HUES48 (cell line): ENCODE data around the gene BCO1.

Experiments used
- H3K27ac ChIP-seq: one replicate; pipeline ENCODE4 v1.7.0; 2013; ENCODE audit warnings: low read depth, low read length, inconsistent platforms
- H3K27me3 ChIP-seq: 2 replicates; pipeline ENCODE4 v1.6.1; 2013; ENCODE audit warnings: mild to moderate bottlenecking, low read length; ENCODE audit not compliant: control insufficient read depth, insufficient read depth
- H3K36me3 ChIP-seq: 2 replicates; pipeline ENCODE4 v1.6.1; 2013; ENCODE audit warnings: low read length; ENCODE audit not compliant: control insufficient read depth, insufficient read depth
- H3K4me1 ChIP-seq: 2 replicates; pipeline ENCODE4 v1.6.1; 2013; ENCODE audit warnings: mild to moderate bottlenecking, low read length; ENCODE audit not compliant: control insufficient read depth, insufficient read depth
- H3K4me3 ChIP-seq: 2 replicates; pipeline ENCODE4 v1.5.1; 2013; ENCODE audit warnings: mild to moderate bottlenecking, low read depth, low read length
- H3K9ac ChIP-seq: 2 replicates; pipeline ENCODE4 v1.6.1; 2013; ENCODE audit warnings: mild to moderate bottlenecking, low read depth, low read length, moderate library complexity
- H3K9me3 ChIP-seq: 2 replicates; pipeline ENCODE4 v1.6.1; 2013; ENCODE audit warnings: low read length; ENCODE audit not compliant: control insufficient read depth, insufficient read depth

BCO1 gene

DNA sequence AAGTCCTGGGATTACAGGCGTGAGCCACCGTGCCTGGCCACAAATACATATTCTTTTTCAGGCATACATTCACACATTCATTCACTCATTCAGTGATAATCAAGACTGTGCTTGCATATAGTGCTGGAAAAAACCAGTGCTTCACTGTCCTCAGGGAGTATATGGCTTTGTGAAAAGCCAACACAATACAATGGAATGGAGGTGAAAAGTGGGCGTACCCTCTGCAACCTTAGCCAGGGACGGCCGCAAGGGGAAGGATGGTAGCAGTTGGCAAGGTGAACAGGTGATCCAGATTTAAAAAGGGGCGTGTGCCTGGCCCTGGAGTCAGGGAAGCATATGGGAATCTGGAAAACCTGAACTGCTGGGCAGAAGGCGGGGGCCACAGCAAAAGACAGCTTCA is 58.1 kb downstream of the BCO1 start:
- Histone ChIP-seq H3K4me3 (no peak overlapping the region), H3K9me3 (no peaks in the 10 kb centered on the region), H3K36me3 (no peaks in the 10 kb centered on the region), H3K27me3 (no peaks in the 10 kb centered on the region), H3K4me1 (no peaks in the 10 kb centered on the region), H3K9ac (no peak overlapping the region), H3K27ac (no peak overlapping the region)

DNA sequence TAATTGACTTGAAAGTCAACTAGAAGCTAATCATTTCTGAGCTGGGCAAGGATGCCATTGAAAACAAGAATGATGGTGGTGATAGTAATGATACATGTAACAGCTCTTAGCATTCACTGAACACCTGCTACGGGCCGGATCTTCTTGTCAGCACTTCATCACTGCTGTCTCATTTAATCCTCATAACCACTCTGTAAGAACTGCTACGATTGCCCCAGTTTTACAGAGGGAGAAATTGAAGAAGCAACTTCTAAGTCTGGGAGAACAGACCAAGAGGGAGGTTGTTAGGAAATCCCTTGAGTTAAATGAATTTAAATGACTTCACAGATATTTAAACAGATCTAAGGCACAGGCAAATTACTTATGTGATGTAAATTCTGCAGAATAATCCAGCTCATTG is 69.3 kb downstream of the BCO1 start:
- Histone ChIP-seq H3K9me3 (no peaks in the 10 kb centered on the region), H3K36me3 (peaks cover 10% of the 10 kb centered on the region), H3K27ac (no peak overlapping the region), H3K27me3 (no peaks in the 10 kb centered on the region), H3K9ac (no peak overlapping the region), H3K4me1 (peaks cover 5% of the 10 kb centered on the region), H3K4me3 (no peak overlapping the region)

DNA sequence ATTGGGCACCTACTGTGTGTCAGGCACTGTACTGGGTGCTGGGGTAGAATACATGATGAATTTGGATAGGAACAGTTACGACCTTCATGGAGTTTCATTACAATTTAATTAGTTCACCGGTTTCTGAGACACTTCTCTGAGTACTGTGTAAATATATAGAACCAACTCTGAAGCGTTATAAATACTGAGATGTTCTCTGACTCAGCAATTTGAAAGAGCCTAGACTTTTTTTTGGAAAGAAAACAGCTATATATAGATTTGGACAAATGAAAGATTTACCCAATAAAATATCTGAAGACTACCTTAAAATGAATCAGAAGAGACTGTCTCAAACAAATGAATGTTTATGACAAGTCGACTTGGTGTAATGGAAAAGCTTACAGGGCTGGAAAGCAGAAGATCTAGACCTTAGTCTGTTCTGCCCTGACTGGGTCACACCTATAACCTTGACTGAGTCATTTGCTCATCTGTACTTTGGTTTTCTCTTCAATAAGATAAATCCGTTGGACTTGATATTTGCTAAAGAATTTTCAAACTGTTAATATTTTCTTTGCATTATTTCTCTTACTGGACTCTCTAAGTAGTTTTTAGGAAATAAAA is 71.7 kb downstream of the BCO1 start:
- Histone ChIP-seq H3K9ac (no peak overlapping the region), H3K27me3 (no peaks in the 10 kb centered on the region), H3K27ac (no peak overlapping the region), H3K4me3 (no peak overlapping the region), H3K36me3 (peaks cover 11% of the 10 kb centered on the region), H3K4me1 (peaks cover 9% of the 10 kb centered on the region), H3K9me3 (no peaks in the 10 kb centered on the region)

DNA sequence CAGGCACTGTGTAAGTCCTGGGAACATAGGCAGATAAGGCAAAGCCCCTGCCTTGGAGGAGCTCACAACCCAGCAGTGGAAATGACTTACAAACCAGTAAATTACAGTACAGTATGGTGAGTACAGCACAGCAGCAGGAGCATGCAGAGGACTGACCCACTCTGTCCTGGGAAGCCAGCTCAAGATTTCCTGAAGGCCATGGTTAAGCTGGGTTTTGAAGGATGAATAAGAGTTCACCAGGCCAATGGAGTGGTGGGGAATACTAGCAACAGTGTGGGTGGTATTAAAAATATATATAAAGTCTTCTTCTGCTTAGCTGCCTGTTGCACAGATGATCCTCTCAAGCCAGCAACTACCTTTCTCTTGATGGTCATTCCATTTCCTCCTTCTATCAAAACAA is 73.3 kb downstream of the BCO1 start:
- peaks cover 11% of the 10 kb centered on the region for H3K36me3 ChIP-seq
- peaks cover 13% of the 10 kb centered on the region for H3K4me1 ChIP-seq
- peaks cover 5% of the 10 kb centered on the region; the same call in 1 of the 2 replicates for H3K27me3 ChIP-seq
- no peak overlapping the region for H3K4me3 ChIP-seq
- H3K27ac ChIP-seq: no peak overlapping the region
- no peaks in the 10 kb centered on the region for H3K9me3 ChIP-seq
- H3K9ac ChIP-seq: no peak overlapping the region

DNA sequence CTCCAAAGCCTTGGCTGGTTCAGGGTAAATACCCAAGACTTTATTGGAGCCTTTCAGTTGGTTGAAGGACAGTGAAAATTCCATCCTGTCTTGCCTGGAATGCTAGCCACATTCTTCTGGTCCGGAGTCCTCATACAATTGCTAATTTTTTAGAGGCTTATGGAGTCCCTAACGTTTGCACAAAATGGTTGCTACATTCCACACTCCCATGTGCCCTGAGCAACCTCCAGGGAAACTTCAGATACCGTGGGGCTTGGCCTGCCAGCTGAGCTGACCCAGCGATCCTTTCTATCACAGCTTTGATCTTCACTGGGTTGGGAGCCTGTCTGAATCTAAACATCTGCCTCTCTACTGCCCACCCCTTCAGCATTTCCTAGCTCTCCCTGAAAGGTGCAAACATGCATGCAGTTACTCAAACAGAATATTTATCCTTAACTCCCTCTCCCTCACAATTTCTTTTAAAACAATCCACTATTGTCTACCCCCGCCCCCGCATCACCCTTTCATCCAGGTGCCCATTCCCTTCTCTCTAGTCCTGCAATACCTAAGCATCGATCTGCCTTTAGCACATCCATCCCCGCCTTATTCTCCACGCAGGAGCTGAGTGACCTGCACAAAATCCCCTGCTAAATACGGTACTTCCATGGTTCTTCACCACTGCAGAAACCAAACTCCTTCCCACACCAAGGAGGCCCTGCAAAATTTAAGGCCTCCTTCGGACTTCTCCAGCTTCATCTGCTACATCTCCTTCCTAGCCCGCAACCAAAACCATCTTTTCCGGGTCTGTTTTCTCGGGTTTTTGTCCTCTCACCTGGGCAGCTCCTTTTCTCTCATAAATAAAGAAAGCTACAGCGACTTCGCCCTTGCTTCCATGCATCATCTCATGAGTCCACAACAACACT is 75.5 kb downstream of the BCO1 start:
- peak overlapping the region; percentile 89 for H3K27ac ChIP-seq

DNA sequence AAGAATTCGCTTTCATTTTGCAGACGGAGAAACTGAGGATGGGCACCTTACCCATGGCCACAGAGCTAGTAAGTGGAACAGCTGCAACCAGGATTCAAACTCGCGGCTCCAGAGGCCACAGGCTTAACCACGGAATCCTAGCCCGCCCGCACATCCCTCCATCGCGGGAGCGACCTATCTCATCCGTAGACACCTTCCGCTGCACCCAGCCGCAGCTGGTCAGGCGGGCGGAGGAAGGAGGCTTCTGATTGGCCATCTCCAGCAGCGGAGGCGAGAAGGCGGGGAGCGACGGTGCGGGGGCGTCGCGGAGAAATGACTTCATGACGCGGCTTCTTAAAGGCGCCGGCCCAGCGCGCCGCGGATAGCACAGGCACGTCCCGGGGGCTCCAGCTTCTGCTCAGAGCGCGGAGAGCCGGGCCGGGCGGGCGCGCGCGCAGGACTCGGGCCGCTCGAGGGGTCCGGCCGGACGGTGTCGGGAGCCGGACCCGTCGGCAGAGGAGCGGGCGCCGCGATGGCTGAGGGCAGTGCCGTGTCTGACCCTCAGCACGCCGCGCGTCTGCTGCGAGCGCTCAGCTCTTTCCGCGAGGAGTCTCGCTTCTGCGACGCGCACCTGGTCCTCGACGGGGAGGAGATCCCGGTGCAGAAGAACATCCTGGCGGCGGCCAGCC is 76.2 kb downstream of the BCO1 start, which contains the start of gene GAN:
GAN (plus strand) TSS at position 360 of the 668 bp plus-strand sequence; CDS start at position 512, 152 bp downstream.
- H3K27ac ChIP-seq: peak within 1 kb of the TSS; percentile 89
- H3K9me3 ChIP-seq: no peaks in the 10 kb centered on the region
- peaks cover 21% of the 10 kb centered on the region for H3K4me1 ChIP-seq
- H3K27me3 ChIP-seq: peaks cover 5% of the 10 kb centered on the region; the same call in 1 of the 2 replicates
- peak within 1 kb of the TSS; percentile 91 for H3K4me3 ChIP-seq
- peak within 1 kb of the TSS; percentile 87 for H3K9ac ChIP-seq
- H3K36me3 ChIP-seq: peaks cover 11% of the 10 kb centered on the region

More for the DNA sequence above, 75.5 kb downstream of the BCO1 start:
- peaks cover 11% of the 10 kb centered on the region for H3K36me3 ChIP-seq
- H3K27me3 ChIP-seq: peaks cover 5% of the 10 kb centered on the region; the same call in 1 of the 2 replicates
- peak overlapping the region; percentile 91 for H3K4me3 ChIP-seq
- peaks cover 16% of the 10 kb centered on the region for H3K4me1 ChIP-seq
- peak overlapping the region; percentile 87 for H3K9ac ChIP-seq
- H3K9me3 ChIP-seq: no peaks in the 10 kb centered on the region

DNA sequence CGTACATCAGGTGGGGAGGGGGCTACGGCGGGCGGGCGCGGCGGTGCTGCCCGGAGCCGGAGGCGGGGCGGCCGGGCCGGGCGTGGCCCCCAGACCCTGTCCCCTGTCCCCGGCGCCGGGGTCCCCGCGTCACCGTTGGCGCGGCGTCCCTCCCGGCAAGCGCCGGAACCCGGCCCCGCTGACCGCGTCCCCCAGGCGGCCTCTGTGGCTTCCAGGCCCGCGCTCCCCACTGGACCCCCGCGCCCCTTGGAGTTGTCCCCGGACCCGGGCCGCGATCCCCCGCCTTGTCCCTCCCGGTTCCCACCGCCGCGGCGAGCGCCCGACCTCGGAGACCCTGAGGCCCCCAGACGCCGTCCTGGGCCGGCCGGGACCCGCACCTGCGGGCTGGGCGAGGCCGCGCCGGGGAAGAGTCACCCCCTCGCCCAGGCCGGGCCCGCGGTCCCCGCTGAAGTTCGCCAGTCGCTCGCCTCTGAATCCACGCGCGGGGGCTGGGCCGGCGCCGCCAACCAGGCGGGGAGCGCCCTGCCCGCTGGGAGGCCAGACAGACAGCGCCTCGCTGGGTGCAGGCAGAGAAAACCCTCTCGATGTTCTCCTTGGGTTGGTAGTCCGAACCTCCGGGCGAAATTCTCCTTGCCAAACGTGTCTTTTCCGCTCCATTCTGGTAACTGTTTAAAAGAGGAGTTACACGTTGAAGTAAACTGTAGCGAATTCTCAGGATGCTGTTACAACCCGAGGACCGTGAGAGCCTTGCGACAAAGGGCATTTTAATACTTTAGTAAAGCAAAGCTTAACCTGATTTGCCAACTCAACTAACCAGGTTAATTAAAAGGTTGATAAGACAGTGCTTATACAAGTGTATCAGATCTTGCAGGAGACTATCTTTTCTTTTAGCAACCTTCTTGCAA is 77.0 kb downstream of the BCO1 start:
- peaks cover 21% of the 10 kb centered on the region for H3K4me1 ChIP-seq
- H3K36me3 ChIP-seq: peaks cover 11% of the 10 kb centered on the region
- H3K9me3 ChIP-seq: no peaks in the 10 kb centered on the region
- peak overlapping the region; percentile 76 for H3K9ac ChIP-seq
- peak overlapping the region; percentile 91 for H3K4me3 ChIP-seq
- peaks cover 5% of the 10 kb centered on the region; the same call in 1 of the 2 replicates for H3K27me3 ChIP-seq
- peak overlapping the region; percentile 70 for H3K27ac ChIP-seq

DNA sequence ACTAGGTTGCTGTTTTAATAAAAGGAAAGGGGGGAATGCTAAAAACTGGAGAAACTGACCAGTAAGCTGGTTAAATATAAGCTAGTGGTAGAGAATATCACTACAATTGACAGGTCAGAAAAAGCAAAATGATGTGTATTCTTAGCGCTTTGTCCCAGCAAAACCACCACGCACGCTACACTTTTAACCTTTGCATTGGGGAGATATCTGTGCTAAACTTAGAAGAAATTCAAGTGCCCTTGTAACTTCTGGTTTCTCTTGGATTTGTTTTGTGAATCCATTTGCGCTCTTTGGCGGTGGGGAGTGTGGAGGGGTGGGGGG is 77.6 kb downstream of the BCO1 start:
- Histone ChIP-seq H3K36me3 (peaks cover 9% of the 10 kb centered on the region), H3K9me3 (no peaks in the 10 kb centered on the region), H3K4me3 (peak overlapping the region; percentile 91), H3K4me1 (peaks cover 21% of the 10 kb centered on the region), H3K27ac (no peak overlapping the region), H3K27me3 (peaks cover 5% of the 10 kb centered on the region; the same call in 1 of the 2 replicates), H3K9ac (no peak overlapping the region)

DNA sequence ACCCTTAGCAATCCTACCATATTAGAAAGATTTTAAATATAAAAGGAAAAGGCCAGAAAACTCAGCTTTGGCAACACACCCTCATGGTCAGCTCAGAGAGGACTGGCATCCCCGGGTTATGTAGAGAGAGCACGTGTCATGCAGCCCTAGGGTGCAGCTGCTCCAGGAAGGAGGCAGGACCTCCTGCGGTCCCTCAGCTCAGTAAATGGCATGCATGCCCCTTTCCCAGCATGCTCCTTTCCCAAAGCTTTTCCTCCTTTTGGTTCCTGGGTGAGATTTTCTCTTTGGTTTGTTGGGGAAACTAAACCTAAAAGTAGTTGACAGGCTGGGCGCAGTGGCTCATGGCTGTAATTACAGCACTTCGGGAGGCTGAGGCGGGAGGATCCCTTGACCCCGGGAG is 80.2 kb downstream of the BCO1 start:
- peaks cover 12% of the 10 kb centered on the region; the same call in 1 of the 2 replicates for H3K4me1 ChIP-seq
- H3K36me3 ChIP-seq: no peaks in the 10 kb centered on the region
- peaks cover 5% of the 10 kb centered on the region; the same call in 1 of the 2 replicates for H3K27me3 ChIP-seq
- H3K4me3 ChIP-seq: no peak overlapping the region
- H3K27ac ChIP-seq: no peak overlapping the region
- no peak overlapping the region for H3K9ac ChIP-seq
- H3K9me3 ChIP-seq: no peaks in the 10 kb centered on the region

DNA sequence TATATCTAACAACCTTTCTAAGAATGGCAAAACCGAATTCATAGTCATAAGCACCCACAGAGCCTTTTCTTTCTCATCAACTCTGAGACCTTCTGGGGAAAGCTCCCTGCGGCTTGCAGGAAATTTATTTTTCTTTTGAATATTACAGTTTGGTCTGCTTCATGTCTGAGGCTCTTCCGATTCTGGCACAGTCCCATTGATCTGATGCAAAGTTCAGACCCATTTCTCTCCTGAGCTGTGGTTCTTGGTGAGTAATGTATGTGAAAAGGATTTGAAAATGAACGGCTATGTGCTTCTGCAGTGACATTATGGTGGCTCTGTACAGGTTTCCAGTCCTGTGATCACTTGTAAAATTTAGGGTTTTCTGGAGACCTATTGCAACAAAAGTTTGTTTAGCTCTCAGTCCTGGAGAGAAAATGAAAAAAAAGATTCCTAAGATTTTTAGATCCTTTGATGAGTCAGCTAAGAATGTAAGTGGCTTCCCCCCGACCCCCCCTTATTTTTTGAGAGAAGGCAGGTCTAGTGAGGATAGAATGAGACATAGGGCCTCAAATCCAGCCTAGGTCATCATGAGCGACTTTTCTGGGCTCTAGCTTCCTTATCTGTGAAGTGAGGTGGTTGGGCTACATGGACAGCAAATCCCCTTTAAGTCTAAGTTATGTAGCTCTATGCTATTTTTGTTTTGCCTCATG is 80.9 kb downstream of the BCO1 start:
- Histone ChIP-seq H3K9ac (no peak overlapping the region), H3K36me3 (no peaks in the 10 kb centered on the region; the same call in 1 of the 2 replicates), H3K4me1 (peaks cover 12% of the 10 kb centered on the region; the same call in 1 of the 2 replicates), H3K27ac (no peak overlapping the region), H3K9me3 (no peaks in the 10 kb centered on the region), H3K4me3 (no peak overlapping the region), H3K27me3 (peaks cover 5% of the 10 kb centered on the region; the same call in 1 of the 2 replicates)
